ENCODE measurements around the gene VAT1L.

VAT1L gene

DNA sequence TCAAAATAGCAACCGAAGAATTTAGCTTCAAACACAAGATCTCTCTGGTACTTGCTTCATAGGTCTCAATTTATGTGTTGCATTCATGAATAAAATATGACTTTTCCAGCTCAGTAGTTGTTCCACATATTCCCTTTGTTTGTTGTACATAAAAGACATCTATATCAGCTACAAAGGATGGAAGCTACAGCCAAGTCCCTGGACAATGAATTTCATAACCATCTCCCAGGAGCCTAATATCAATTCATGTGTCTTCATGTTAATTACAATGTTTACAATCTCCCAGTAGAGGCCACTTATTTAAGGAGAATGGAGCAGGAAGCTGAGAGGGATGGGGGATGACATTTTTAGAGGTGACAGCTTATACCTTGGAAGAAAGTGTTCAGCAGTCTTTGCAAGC is 237.3 kb downstream of the VAT1L start:
- H3K4me1 ChIP-seq (ENCODE audit: control insufficient read depth in 2 of 2, insufficient read depth in 2 of 2, low read length in 2 of 2): no peaks in the 10 kb centered on the region
- H3K27ac ChIP-seq (ENCODE audit: low read depth in 2 of 2, low read length in 2 of 2): no peak overlapping the region
- no peaks in the 10 kb centered on the region for H3K27me3 ChIP-seq (ENCODE audit: control insufficient read depth in 2 of 2, insufficient read depth in 2 of 2, low read length in 2 of 2)
- no peak overlapping the region for H3K9ac ChIP-seq (ENCODE audit: low read depth in 1 of 2, low read length in 2 of 2)
- H3K4me3 ChIP-seq (ENCODE audit: low read length in 2 of 2): no peak overlapping the region
- no peaks in the 10 kb centered on the region for H3K9me3 ChIP-seq (ENCODE audit: control insufficient read depth in 2 of 2, low read length in 2 of 2)
- no peaks in the 10 kb centered on the region for H3K36me3 ChIP-seq (ENCODE audit: control insufficient read depth in 2 of 2, insufficient read depth in 2 of 2, low read length in 2 of 2)

DNA sequence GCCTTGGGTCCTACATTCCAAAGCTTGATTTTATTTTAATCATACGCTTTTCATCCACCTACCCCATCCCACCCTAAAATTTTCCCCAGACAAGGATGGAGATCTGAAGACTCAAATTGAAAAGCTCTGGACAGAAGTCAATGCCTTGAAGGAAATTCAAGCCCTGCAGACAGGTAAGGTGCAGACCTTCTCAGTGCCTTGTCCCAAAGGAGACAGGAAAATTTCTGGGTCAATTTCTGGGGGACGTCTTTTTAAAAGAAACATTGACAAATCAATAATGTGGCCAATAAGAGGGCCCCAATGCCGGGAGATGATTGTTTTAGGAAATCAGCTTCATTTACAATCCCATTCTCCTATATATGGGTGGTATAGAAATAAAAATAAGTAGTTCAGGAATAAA is 239.7 kb downstream of the VAT1L start:
- Histone ChIP-seq H3K4me3 (ENCODE audit: low read length in 2 of 2) (no peak overlapping the region), H3K27me3 (ENCODE audit: control insufficient read depth in 2 of 2, insufficient read depth in 2 of 2, low read length in 2 of 2) (no peaks in the 10 kb centered on the region), H3K9me3 (ENCODE audit: control insufficient read depth in 2 of 2, low read length in 2 of 2) (no peaks in the 10 kb centered on the region), H3K27ac (ENCODE audit: low read depth in 2 of 2, low read length in 2 of 2) (no peak overlapping the region), H3K9ac (ENCODE audit: low read depth in 1 of 2, low read length in 2 of 2) (no peak overlapping the region), H3K36me3 (ENCODE audit: control insufficient read depth in 2 of 2, insufficient read depth in 2 of 2, low read length in 2 of 2) (no peaks in the 10 kb centered on the region), H3K4me1 (ENCODE audit: control insufficient read depth in 2 of 2, insufficient read depth in 2 of 2, low read length in 2 of 2) (no peaks in the 10 kb centered on the region)

Data from mucosa of rectum (tissue), 2 donors.